Mucosa of stomach (tissue), 1 donor: ENCODE data around the gene USH2A.

Source experiments
- H3K27me3 ChIP-seq: one replicate; pipeline ENCODE4 v1.7.0; 2013; ENCODE audit warnings: mild to moderate bottlenecking, low read length; ENCODE audit not compliant: control insufficient read depth, insufficient read depth
- H3K36me3 ChIP-seq: one replicate; pipeline ENCODE4 v1.7.0; 2013; ENCODE audit warnings: low read length; ENCODE audit not compliant: control insufficient read depth, insufficient read depth
- H3K4me1 ChIP-seq: one replicate; pipeline ENCODE4 v1.7.0; 2013; ENCODE audit warnings: mild to moderate bottlenecking, low read length; ENCODE audit not compliant: control insufficient read depth, insufficient read depth
- H3K4me3 ChIP-seq: one replicate; pipeline ENCODE4 v1.7.0; 2013; ENCODE audit warnings: low read length
- H3K9ac ChIP-seq: one replicate; pipeline ENCODE4 v1.7.0; 2013; ENCODE audit warnings: mild to moderate bottlenecking, low read length, moderate library complexity
- H3K9me3 ChIP-seq: one replicate; pipeline ENCODE4 v1.7.0; 2013; ENCODE audit warnings: mild to moderate bottlenecking, low read length, moderate library complexity; ENCODE audit not compliant: control insufficient read depth
- donor health status: Pancreatic carcinoma.

Gene USH2A

GRCh38 chr1:215679231-215679630 is 744.0 kb downstream of the USH2A start:
- Histone ChIP-seq H3K9me3 (no peaks in the 10 kb centered on the region), H3K36me3 (no peaks in the 10 kb centered on the region), H3K27me3 (no peaks in the 10 kb centered on the region), H3K4me3 (no peak overlapping the region), H3K4me1 (no peaks in the 10 kb centered on the region), H3K9ac (no peak overlapping the region)

- Histone ChIP-seq H3K9me3 (no peaks in the 10 kb centered on the region), H3K36me3 (no peaks in the 10 kb centered on the region), H3K4me3 (no peak overlapping the region), H3K4me1 (no peaks in the 10 kb centered on the region), H3K9ac (no peak overlapping the region), H3K27me3 (no peaks in the 10 kb centered on the region)
These were observed 746.1 kb downstream of the USH2A start for GRCh38 chr1:215677112-215677511.

- H3K9me3 ChIP-seq: no peaks in the 10 kb centered on the region
- no peak overlapping the region for H3K4me3 ChIP-seq
- no peak overlapping the region for H3K9ac ChIP-seq
- no peaks in the 10 kb centered on the region for H3K27me3 ChIP-seq
- H3K4me1 ChIP-seq: no peaks in the 10 kb centered on the region
- H3K36me3 ChIP-seq: no peaks in the 10 kb centered on the region
These were observed 749.3 kb downstream of the USH2A start for GRCh38 chr1:215673943-215674342.

- no peaks in the 10 kb centered on the region for H3K9me3 ChIP-seq
- H3K4me1 ChIP-seq: no peaks in the 10 kb centered on the region
- H3K27me3 ChIP-seq: no peaks in the 10 kb centered on the region
- no peak overlapping the region for H3K9ac ChIP-seq
- H3K4me3 ChIP-seq: no peak overlapping the region
- H3K36me3 ChIP-seq: no peaks in the 10 kb centered on the region
These were observed 750.8 kb downstream of the USH2A start for GRCh38 chr1:215672482-215672881.

- H3K9ac ChIP-seq: no peak overlapping the region
These were observed 753.3 kb downstream of the USH2A start for GRCh38 chr1:215669806-215670491.

GRCh38 chr1:215667761-215668160 is 755.5 kb downstream of the USH2A start:
- no peaks in the 10 kb centered on the region for H3K36me3 ChIP-seq
- H3K4me1 ChIP-seq: no peaks in the 10 kb centered on the region
- H3K27me3 ChIP-seq: no peaks in the 10 kb centered on the region
- H3K9ac ChIP-seq: no peak overlapping the region
- H3K9me3 ChIP-seq: no peaks in the 10 kb centered on the region
- H3K4me3 ChIP-seq: no peak overlapping the region

More at GRCh38 chr1:215669806-215670491, 753.3 kb downstream of the USH2A start:
- Histone ChIP-seq H3K36me3 (no peaks in the 10 kb centered on the region), H3K4me1 (no peaks in the 10 kb centered on the region), H3K9me3 (no peaks in the 10 kb centered on the region), H3K4me3 (no peak overlapping the region), H3K27me3 (no peaks in the 10 kb centered on the region)

GRCh38 chr1:215665215-215665614 is 758.0 kb downstream of the USH2A start:
- no peak overlapping the region for H3K9ac ChIP-seq
- no peaks in the 10 kb centered on the region for H3K9me3 ChIP-seq
- no peaks in the 10 kb centered on the region for H3K27me3 ChIP-seq
- H3K4me1 ChIP-seq: no peaks in the 10 kb centered on the region
- H3K36me3 ChIP-seq: no peaks in the 10 kb centered on the region
- H3K4me3 ChIP-seq: no peak overlapping the region

GRCh38 chr1:215661033-215661432 is 762.2 kb downstream of the USH2A start:
- Histone ChIP-seq H3K36me3 (no peaks in the 10 kb centered on the region), H3K27me3 (no peaks in the 10 kb centered on the region), H3K9ac (no peak overlapping the region), H3K9me3 (no peaks in the 10 kb centered on the region), H3K4me3 (no peak overlapping the region), H3K4me1 (no peaks in the 10 kb centered on the region)

- no peaks in the 10 kb centered on the region for H3K27me3 ChIP-seq
- no peaks in the 10 kb centered on the region for H3K36me3 ChIP-seq
- no peak overlapping the region for H3K4me3 ChIP-seq
- no peaks in the 10 kb centered on the region for H3K9me3 ChIP-seq
- no peaks in the 10 kb centered on the region for H3K4me1 ChIP-seq
- H3K9ac ChIP-seq: no peak overlapping the region
These were observed 763.0 kb downstream of the USH2A start for GRCh38 chr1:215660259-215660658.

- Histone ChIP-seq H3K27me3 (no peaks in the 10 kb centered on the region), H3K4me1 (no peaks in the 10 kb centered on the region), H3K36me3 (no peaks in the 10 kb centered on the region), H3K4me3 (no peak overlapping the region), H3K9me3 (no peaks in the 10 kb centered on the region), H3K9ac (no peak overlapping the region)
These were observed 766.2 kb downstream of the USH2A start for GRCh38 chr1:215657047-215657446.

GRCh38 chr1:215652371-215652770 is 770.9 kb downstream of the USH2A start:
- no peaks in the 10 kb centered on the region for H3K4me1 ChIP-seq
- no peaks in the 10 kb centered on the region for H3K36me3 ChIP-seq
- H3K27me3 ChIP-seq: no peaks in the 10 kb centered on the region
- no peak overlapping the region for H3K9ac ChIP-seq
- H3K4me3 ChIP-seq: no peak overlapping the region
- no peaks in the 10 kb centered on the region for H3K9me3 ChIP-seq

GRCh38 chr1:215651867-215652266 is 771.4 kb downstream of the USH2A start:
- H3K9me3 ChIP-seq: no peaks in the 10 kb centered on the region
- no peaks in the 10 kb centered on the region for H3K4me1 ChIP-seq
- H3K9ac ChIP-seq: no peak overlapping the region
- H3K27me3 ChIP-seq: no peaks in the 10 kb centered on the region
- H3K36me3 ChIP-seq: no peaks in the 10 kb centered on the region
- H3K4me3 ChIP-seq: no peak overlapping the region
